Measurements from ENCODE around the gene CPEB4.

CPEB4 gene

DNA sequence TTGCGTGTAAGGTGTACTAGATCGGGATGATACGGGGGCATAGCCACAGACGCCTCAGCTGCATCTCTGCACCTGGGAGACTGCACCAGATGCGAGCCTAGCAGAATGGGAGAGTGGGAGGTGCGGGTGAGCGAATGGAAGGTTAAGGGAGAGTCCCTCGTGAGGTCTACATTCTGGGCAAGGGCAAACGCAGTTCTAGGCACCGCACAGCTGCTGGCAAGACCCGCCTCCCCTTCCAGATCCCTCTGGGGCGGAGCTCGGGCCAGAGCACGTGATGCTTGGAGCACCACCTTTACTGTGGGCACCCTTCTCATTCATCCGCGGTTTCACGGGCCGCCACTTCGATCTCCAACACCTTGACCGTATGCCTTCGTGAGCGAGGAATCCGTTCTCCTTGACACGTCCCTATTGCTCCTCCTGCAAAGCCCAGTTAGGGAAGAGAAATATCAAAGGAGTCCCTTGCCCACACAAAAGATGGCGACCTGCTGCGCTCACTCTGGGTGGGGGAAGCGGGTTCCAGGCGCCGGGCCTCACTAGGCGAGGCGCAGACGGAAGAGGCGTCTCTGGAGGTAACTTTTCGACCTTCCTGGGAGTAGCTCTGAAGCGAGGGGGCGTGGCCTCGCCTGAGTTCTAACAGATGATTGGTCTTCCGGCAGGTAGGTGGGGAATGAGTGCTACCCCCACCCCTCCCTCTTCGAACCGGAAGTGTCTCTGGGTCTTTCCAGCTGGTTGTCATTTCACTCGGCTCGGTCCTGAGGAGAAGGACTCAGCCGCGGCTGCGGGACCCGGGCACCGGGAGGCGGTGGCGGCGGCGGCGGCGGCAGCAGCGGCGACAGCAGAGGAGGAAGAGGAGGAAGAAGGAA is at the start of gene CPEB4:
Gene CPEB4 (plus strand): TSS at position 740 of the 863 bp plus-strand sequence. CDS start 1,385 bp downstream, outside the sequence.
- FAIRE-seq, result peak; percentile 96
- peak; percentile 80 for DNase-seq (ENCODE audit: insufficient read length, low spot score)

GRCh38 chr5:173839117-173839713 is 48.9 kb upstream of the CPEB4 start:
- no peak for DNase-seq (ENCODE audit: insufficient read length, low spot score)
- no peak for FAIRE-seq

DNA sequence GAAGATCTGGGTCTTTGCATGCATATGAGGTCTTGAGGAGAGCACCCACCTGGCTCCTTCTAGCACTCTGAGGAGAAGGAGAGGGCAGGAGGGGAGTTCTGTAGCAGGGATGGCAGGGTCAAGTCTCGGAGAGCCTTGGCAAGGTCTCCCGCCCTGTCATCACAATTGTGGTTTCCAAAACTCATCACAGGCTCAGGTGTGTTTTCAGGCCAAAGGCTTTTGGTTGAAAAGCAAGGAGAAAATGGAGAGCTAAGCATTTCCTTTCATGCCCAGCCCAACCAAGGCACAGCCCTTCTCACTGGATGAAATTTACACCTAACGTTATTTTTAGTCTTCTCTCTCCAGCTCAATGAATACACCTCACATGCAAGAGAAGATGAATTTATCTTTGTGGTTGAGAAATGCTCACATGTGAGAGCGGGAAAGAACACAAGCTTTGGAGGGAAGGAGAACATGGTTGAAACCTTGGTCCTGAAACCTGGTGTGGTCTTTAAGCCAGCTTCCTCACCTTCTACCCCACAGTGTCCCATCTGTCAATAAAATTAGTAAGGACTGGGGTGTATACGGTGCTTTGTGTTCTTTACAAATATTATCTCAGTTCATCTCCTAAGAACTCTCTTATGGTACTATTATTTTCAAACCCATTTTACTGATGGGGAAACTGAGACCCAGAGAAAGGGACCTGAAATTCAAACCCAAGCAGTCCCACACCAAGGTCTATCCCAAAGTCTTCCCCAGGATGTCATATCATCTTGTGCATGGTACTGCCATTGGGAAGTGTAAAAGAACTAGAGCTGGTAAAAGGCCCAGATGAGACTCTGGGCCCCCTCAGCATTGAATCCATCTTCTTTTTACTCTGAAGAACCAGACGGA is 47.8 kb upstream of the CPEB4 start:
- DNase-seq (ENCODE audit: insufficient read length, low spot score) (no peak), FAIRE-seq (no peak)

DNA sequence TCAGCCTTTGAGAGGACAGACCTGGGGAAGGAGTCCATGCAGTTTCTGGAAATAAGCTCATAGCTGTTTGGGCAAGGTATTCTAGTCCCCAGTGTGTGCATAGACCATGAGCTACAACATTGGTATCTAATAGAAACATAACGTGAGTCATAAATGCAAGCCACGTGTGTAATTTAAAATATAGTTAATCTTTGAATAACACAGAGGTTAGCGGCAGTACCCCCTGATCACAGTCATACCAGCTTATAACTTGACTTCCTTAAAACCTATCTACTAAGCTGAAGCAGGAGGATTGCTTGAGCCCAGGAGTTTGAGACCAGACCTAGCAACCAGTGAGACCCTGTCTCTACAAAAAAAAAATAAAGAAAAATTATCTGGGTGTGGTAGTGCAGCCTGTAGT is 46.4 kb upstream of the CPEB4 start:
- DNase-seq (ENCODE audit: insufficient read length, low spot score), result no peak
- FAIRE-seq, result no peak

- DNase-seq (ENCODE audit: insufficient read length, low spot score) (no peak), FAIRE-seq (no peak)
Measured at GRCh38 chr5:173843794-173844193, 44.4 kb upstream of the CPEB4 start.

DNA sequence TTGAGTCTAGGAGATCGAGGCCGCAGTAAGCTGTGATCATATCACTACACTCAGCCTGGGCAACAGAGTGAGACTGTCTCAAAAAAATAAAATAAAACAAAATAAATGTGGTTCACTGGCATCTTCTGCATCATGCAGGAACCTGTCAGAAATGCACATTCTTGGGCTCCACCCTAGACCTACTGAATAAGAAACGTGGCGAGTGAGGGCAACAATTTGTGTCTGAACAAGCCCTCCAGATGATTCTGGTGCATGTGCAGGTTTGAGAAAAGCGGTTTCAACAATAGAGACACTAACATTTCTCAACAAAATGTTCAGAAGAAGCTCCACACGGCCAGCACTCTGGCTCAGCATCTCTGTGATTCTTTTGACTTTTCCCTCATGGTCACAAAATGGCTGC is 42.8 kb upstream of the CPEB4 start:
- FAIRE-seq, result no peak

DNA sequence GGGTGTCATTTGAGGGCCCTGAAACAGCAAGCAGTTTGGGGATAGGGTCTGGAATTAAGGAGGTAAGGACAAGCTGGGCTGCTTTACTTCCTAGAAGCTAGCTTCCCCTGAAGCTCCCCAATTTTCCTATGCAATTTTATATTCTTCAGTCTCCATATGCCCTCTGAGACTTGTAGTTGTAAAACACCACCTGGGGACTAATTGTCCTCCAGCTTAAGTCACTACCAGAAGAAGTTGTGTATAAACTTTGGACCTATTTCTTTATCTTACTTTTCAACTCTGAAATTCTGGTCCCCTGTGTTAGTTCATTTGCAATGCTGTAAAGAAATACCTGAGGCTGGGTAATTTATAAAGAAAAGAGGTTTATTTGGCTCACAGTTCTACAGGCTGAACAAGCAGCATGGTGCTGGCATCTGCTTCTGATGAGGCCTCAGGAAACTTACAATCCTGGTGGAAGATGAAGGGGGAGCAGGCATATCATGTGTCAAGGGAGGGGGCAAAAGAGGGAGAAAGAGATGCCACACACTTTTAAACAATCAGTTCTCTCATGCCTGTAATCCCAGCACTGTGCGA is 41.1 kb upstream of the CPEB4 start:
- FAIRE-seq, result no peak
- no peak for DNase-seq (ENCODE audit: insufficient read length, low spot score)

More for the DNA sequence above, 42.8 kb upstream of the CPEB4 start:
- no peak for DNase-seq (ENCODE audit: insufficient read length, low spot score)

- DNase-seq (ENCODE audit: insufficient read length, low spot score) (no peak), FAIRE-seq (no peak)
Measured at GRCh38 chr5:173848986-173849596, 39.1 kb upstream of the CPEB4 start.

DNA sequence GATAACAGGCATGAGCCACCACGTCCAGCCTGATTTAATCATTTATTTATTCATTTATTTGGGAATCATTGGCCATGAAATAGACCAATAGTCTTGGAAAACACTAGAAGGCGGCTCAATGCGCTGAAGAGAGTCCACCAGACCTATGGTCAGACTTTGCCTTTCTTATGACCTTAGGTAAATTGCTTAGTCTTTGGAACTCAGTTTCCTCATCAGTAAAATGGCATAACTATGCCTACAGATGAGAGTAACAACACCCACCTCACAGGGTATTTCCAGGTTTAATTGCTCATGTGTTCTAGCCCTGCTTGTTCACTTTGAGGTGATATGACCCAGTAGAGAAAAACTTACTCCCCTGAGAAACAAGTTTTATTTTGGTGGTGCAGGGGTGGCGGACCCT is 38.2 kb upstream of the CPEB4 start:
- no peak for FAIRE-seq
- DNase-seq (ENCODE audit: insufficient read length, low spot score), result no peak

GRCh38 chr5:173850659-173851058 is 37.5 kb upstream of the CPEB4 start:
- FAIRE-seq (no peak), DNase-seq (ENCODE audit: insufficient read length, low spot score) (no peak)

GRCh38 chr5:173851595-173852243 is 36.4 kb upstream of the CPEB4 start:
- DNase-seq (ENCODE audit: insufficient read length, low spot score), result no peak
- FAIRE-seq, result no peak

- FAIRE-seq (no peak), DNase-seq (ENCODE audit: insufficient read length, low spot score) (no peak)
Measured at GRCh38 chr5:173852790-173853359, 35.3 kb upstream of the CPEB4 start.

GRCh38 chr5:173853370-173854131 is 34.6 kb upstream of the CPEB4 start:
- FAIRE-seq (no peak), DNase-seq (ENCODE audit: insufficient read length, low spot score) (no peak)

DNA sequence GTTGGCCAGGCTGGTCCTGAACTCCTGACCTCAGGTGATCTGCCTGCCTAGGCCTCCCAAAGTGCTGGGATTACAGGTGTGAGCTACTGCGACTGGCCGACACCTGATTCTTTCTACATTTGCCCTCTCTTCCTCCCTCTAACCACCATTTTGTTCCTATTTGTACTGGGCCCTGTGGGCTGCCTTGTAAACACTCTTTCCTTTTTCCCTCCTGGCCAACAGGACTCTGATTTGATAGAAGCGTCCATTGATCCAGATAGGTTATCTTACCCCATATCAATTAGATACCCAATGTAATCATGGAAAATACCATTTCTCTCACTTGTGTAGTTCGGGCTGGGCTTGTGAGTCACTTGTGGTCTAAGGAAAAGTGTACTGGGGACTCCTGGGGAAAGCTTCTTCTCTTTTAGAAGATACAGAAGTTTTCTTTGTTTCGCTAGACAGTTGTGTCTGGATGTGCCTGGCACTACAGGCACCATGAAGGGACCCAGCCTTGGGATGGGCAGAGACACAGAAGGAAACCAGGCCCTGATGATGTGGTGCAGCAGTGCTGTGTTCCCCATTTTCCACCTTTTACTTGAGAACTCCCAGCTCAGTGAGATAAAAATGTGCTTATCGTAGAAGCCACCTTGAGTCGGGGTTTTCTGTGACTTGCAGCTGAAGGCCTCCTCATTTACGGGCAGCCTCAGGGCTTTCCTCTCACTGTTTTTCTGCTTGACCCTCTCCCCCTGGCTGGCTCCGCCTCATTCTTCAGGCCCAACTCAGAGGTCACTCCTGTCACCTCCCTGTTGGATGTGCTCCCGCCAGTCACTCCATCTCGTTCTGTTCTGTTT is 32.8 kb upstream of the CPEB4 start:
- no peak for DNase-seq (ENCODE audit: insufficient read length, low spot score)
- no peak for FAIRE-seq

DNA sequence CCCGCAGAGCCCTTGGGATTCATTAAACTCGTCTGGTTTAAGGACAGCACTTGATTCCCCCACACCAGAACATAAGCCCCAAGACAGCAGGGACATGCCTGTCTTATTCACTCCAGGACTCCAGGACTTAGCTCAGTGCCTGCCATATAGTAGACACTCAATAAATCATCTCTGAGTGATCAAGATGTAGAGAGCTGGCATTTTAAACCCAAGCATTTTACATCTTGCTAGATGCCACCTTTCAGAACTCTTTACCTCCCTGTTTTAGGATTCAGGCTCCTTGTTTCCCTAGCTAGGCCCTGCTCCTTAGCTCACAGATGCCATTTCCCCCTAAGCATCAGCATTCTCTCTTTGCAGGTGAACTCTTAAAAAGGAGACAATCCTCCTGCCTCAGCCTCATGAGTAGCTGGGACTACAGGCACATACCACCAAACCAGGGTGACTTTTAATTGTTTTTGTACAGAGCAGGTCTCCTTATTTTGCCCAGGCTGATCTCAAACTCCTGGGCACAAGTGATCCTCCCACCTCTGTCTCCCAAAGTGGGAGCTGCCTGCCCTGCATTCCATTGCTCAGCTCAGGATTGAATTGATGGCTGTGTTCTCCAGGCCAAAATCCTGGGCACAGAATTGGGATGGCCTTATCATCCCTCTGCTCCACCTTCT is 32.0 kb upstream of the CPEB4 start:
- FAIRE-seq, result no peak
- DNase-seq (ENCODE audit: insufficient read length, low spot score), result no peak

- no peak for FAIRE-seq
- no peak for DNase-seq (ENCODE audit: insufficient read length, low spot score)
Measured at GRCh38 chr5:173857234-173857633, 30.9 kb upstream of the CPEB4 start.

- FAIRE-seq, result no peak
- DNase-seq (ENCODE audit: insufficient read length, low spot score), result no peak
Measured at GRCh38 chr5:173858021-173858669, 30.0 kb upstream of the CPEB4 start.

All from GM19239 (cell line).